ENCODE measurements around the gene ANKRD29. TPM values are rescaled to one million over a fixed set of nuclear protein-coding genes. Genes with fewer than 3 reads are reported as not detected.

Gene ANKRD29
- total RNA-seq, 1 donor from 2014 or later = 0.50 TPM

DNA sequence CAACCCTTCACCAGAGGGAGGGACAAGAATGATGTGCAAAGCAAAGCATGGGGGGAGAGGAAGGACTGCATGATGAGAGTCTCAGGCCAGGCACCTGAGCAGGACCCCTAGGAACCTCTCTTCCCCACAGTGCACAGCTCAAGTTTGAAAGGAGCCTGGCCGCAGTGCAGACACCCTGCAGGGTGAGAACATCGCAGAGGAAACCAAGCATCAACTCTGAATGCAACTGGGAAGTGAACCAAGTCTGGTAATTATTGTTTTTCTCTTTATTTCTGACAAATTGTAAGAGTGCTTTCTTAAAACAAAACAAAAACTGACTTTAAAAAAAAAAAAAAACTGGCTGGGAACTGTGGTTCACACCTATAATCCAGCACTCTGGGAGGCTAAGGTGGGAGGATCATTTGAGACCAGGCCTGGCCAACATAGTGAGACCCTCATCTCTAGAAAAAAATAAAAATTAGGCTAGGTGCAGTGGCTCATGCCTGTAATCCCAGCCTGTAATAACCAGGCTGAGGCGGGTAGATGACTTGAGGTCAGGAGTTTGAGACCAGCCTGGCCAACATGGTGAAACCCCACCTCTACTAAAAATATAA, 91.7 kb downstream of the ANKRD29 start:
- Mint-ChIP-seq H3K4me1 (ENCODE audit: low read depth) (peaks cover 22% of the 10 kb centered on the region), H3K36me3 (ENCODE audit: low read depth) (peaks cover 26% of the 10 kb centered on the region), H3K27me3 (ENCODE audit: low read depth) (no peaks in the 10 kb centered on the region), H3K4me3 (ENCODE audit: unreplicated experiment) (no peak overlapping the region), H3K9me3 (ENCODE audit: low read depth) (no peaks in the 10 kb centered on the region), H3K27ac (ENCODE audit: unreplicated experiment) (no peak overlapping the region)
- DNase-seq (ENCODE audit: low spot score) = no peak
- TF ChIP-seq, protein P1, sequence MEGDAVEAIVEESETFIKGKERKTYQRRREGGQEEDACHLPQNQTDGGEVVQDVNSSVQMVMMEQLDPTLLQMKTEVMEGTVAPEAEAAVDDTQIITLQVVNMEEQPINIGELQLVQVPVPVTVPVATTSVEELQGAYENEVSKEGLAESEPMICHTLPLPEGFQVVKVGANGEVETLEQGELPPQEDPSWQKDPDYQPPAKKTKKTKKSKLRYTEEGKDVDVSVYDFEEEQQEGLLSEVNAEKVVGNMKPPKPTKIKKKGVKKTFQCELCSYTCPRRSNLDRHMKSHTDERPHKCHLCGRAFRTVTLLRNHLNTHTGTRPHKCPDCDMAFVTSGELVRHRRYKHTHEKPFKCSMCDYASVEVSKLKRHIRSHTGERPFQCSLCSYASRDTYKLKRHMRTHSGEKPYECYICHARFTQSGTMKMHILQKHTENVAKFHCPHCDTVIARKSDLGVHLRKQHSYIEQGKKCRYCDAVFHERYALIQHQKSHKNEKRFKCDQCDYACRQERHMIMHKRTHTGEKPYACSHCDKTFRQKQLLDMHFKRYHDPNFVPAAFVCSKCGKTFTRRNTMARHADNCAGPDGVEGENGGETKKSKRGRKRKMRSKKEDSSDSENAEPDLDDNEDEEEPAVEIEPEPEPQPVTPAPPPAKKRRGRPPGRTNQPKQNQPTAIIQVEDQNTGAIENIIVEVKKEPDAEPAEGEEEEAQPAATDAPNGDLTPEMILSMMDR (IDR thresholded peaks at IDR 0.05) = no peak

DNA sequence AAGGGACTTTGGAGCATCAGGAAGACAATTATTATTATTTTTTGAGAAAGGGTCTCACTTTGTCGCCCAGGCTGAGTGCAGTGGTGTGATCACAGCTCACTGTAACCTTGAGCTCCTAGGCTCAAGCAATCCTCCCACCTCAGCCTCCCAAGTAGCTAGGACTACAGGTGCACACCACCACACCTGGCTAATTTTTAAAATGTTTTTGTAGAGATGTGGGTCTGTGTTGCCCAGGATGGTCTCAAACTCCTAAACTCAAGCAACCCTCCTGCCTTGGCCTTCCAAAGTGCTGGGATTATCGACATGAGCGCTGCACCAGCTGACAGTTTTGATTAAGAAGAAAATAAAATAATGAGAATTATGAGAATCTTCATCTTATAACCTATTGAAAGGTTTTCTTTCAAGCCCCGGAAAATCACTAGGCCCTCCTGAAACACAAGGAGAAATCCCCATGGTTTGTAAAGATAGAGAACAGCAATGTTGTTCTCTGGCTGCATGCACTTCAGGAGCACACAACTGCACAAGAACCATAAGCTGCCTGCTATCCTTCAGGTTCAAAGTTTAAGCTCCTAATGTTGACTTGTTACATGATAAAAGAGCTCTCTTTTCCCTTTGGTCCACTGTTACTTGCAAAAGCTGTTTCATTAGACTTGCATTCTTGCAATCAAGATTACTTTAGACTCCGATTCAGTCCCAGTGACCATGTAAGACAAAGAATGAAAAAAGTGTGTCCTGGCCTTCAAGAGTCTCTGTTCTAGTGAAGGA, 93.2 kb downstream of the ANKRD29 start:
- TF ChIP-seq, protein P1 (IDR thresholded peaks at IDR 0.05) = no peak
- Mint-ChIP-seq H3K27me3 (ENCODE audit: low read depth) (no peaks in the 10 kb centered on the region), H3K9me3 (ENCODE audit: low read depth) (no peaks in the 10 kb centered on the region), H3K4me1 (ENCODE audit: low read depth) (peaks cover 13% of the 10 kb centered on the region), H3K36me3 (ENCODE audit: low read depth) (peaks cover 28% of the 10 kb centered on the region), H3K27ac (ENCODE audit: unreplicated experiment) (no peak overlapping the region), H3K4me3 (ENCODE audit: unreplicated experiment) (no peak overlapping the region)
- no peak for DNase-seq (ENCODE audit: low spot score)

DNA sequence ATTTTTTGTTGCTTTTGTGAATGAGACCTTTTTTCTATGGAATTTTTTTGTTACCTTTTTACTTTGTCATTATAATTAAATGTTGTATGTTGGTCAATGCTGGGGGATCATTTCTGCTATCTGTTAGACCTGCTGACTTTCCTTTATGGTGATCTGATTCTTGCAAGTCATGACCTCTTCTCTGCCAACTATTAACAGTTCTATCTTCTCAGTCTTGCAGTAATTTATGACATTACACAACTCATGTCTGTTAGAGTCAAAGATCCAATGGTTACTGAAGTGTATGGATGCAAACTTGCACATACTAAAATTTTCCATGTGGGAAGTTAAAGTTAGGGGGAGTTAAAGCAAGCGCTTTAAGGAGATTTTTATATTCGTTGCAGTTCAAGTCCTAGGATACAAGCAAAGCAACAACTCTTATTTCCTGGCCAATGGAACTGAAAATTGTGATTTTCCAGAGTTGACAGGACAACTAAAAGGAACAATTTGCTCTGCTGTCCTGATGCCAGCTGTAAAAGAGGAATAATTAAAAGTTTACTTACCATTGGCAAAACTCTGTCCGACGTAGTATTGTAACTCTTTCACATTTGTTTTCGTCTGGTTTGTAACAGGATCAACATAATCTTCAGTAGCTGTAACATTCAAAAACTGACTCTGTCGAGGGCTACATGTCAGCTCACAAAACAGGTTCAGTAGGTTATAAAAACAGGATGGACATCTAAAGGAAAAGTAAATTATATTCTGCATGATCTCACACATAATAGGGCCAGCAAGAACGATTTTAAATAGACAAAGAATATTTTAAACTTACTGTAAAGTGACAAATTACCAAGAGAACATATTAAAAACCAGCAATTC, 94.2 kb downstream of the ANKRD29 start:
- peaks cover 4% of the 10 kb centered on the region for H3K4me1 Mint-ChIP-seq (ENCODE audit: low read depth)
- DNase-seq (ENCODE audit: low spot score) = no peak
- H3K27me3 Mint-ChIP-seq (ENCODE audit: low read depth) = no peaks in the 10 kb centered on the region
- H3K27ac Mint-ChIP-seq (ENCODE audit: unreplicated experiment) = no peak overlapping the region
- H3K36me3 Mint-ChIP-seq (ENCODE audit: low read depth) = peaks cover 30% of the 10 kb centered on the region
- H3K4me3 Mint-ChIP-seq (ENCODE audit: unreplicated experiment) = no peak overlapping the region
- TF ChIP-seq, protein P1 (IDR thresholded peaks at IDR 0.05) = no peak
- H3K9me3 Mint-ChIP-seq (ENCODE audit: low read depth) = no peaks in the 10 kb centered on the region

DNA sequence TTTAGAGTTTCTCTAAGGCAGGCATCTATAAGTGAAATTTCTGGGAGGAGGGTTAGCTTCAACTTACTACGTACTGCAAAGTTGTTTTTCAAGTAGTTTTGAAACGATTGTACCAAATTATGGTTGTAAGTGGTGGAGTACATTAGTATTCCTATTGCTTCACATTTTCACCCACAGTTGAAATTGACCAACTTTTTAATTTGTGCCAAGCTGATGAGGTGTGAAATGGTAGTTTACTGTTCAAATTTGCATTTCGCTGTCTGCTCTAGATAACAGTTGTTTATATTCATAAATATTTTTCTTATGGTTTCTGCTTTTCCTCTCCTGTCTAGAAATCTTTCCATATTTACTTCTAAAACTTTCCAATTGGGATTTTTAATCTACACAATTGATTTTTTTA, 95.0 kb downstream of the ANKRD29 start:
- H3K9me3 Mint-ChIP-seq (ENCODE audit: low read depth) = no peaks in the 10 kb centered on the region
- TF ChIP-seq, protein P1 (IDR thresholded peaks at IDR 0.05) = no peak
- no peak overlapping the region for H3K4me3 Mint-ChIP-seq (ENCODE audit: unreplicated experiment)
- H3K27ac Mint-ChIP-seq (ENCODE audit: unreplicated experiment) = no peak overlapping the region
- H3K36me3 Mint-ChIP-seq (ENCODE audit: low read depth) = peaks cover 32% of the 10 kb centered on the region
- no peak for DNase-seq (ENCODE audit: low spot score)
- H3K4me1 Mint-ChIP-seq (ENCODE audit: low read depth) = no peaks in the 10 kb centered on the region
- H3K27me3 Mint-ChIP-seq (ENCODE audit: low read depth) = no peaks in the 10 kb centered on the region

DNA sequence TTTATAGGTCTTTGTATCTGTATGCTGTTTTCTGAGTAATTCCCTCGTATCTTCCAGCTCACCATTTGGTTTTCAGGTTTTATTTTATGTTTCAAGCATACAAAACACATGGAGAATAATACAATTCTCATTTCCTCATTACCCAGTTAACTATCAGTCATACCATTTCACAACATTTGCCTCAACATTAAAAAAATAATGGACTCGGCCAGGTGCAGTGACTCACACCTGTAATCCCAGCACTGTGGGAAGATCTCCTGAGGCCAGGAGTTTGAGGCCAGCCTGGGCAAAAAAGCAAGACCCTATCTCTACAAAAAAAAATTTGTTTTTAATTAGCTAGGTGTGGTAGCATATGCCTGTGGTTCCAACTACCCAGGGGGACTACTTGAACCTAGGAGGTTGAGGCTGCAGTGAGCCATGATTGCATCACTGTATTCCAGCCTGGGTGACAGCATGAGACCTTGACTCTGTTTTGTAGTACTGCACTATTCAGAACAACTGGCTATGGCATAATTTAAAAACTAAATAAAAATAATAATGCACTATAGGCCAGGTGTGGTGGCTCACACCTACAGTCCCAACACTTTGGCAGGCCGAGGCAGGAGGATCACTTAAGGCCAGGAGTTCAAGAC, 96.7 kb downstream of the ANKRD29 start:
- Mint-ChIP-seq H3K9me3 (ENCODE audit: low read depth) (no peaks in the 10 kb centered on the region), H3K27me3 (ENCODE audit: low read depth) (no peaks in the 10 kb centered on the region), H3K4me1 (ENCODE audit: low read depth) (no peaks in the 10 kb centered on the region), H3K27ac (ENCODE audit: unreplicated experiment) (no peak overlapping the region), H3K36me3 (ENCODE audit: low read depth) (peaks cover 37% of the 10 kb centered on the region), H3K4me3 (ENCODE audit: unreplicated experiment) (no peak overlapping the region)
- DNase-seq (ENCODE audit: low spot score) = no peak
- TF ChIP-seq, protein P1 (IDR thresholded peaks at IDR 0.05) = no peak

Measured in chondrocyte (in vitro differentiated cells).